A549 (cell line): Measurements from ENCODE around the gene SNORC. TPM values are rescaled to one million over a fixed set of nuclear protein-coding genes. Genes with fewer than 3 reads are reported as not detected.

ENCODE experiments used
- ATAC-seq, 2 experiments: fragments of 200-7000 bp in 1 of 2; fragments of >200 bp in 1 of 2; cut with Nextera tagmentation in 1 of 2; cut with Tn5 transposase in 1 of 2; 3 replicates each; pipeline versions ENCODE4 v1.8.0 to v1.9.1; 2018 to 2020; ENCODE audit warnings: mild to moderate bottlenecking in 1 of 2, moderate library complexity in 1 of 2
- CTCF ChIA-PET: fragments of 300-600 bp; sonication (Branson Sonifier 250); formaldehyde crosslinking; extraction: SDS; loops from one replicate; lab custom pipeline; 2021; ENCODE audit warnings: antibody characterized with exemption, inconsistent platforms; lab: Yijun Ruan, JAX
- POLR2A ChIA-PET: fragments of 350-600 bp; formaldehyde crosslinking; extraction: SDS; loops from one replicate; lab custom pipeline; 2021; ENCODE audit warnings: antibody characterized with exemption, inconsistent platforms; lab: Yijun Ruan, JAX
- DNase-seq, 2 experiments: peaks; one replicate each; pipeline versions ENCODE4 v3.0.0 to v3.0.0-alpha.2; 2011 to 2016; ENCODE audit warnings: low read depth in 1 of 2, low spot score in 1 of 2
- FAIRE-seq: peaks from 2 replicates; lab custom pipeline; 2011; peaks lifted over from hg19 to GRCh38; lab: Jason Lieb, UNC
- H3K27ac ChIP-seq, 2 experiments: fragments of >200 bp; sonication (Bioruptor Twin); formaldehyde crosslinking; 3 replicates each; pipeline ENCODE4 v1.5.1; 2016 to 2017
- H3K4me1 ChIP-seq: fragments of >200 bp; sonication (Bioruptor Twin); formaldehyde crosslinking; 3 replicates; pipeline ENCODE4 v1.6.1; 2016
- H3K4me2 ChIP-seq: fragments of >200 bp; sonication (Bioruptor Twin); formaldehyde crosslinking; 3 replicates; pipeline ENCODE4 v1.6.1; 2016
- H3K4me3 ChIP-seq: fragments of >200 bp; sonication (Bioruptor Twin); formaldehyde crosslinking; 3 replicates; pipeline ENCODE4 v1.5.1; 2016
- H3K9me3 ChIP-seq: fragments of >200 bp; sonication (Bioruptor Twin); formaldehyde crosslinking; 3 replicates; pipeline ENCODE4 v1.6.1; 2016
- BCL3 ChIP-seq: fragments of >200 bp; sonication (Bioruptor Twin); formaldehyde crosslinking; IDR thresholded peaks from 3 replicates; pipeline ENCODE4 v1.6.1; 2016
- BHLHE40 ChIP-seq: IDR thresholded peaks from 2 replicates; pipeline ENCODE4 v1.6.1; 2012; ENCODE audit warnings: low read depth, low read length, inconsistent platforms
- CBX2 ChIP-seq: fragments of 200-600 bp; sonication (generic); IDR thresholded peaks from 2 replicates; pipeline ENCODE4 v1.6.1; 2016; ENCODE audit warnings: low read depth, mild to moderate bottlenecking, borderline replicate concordance
- CBX8 ChIP-seq: fragments of 200-600 bp; sonication (generic); IDR thresholded peaks from 2 replicates; pipeline ENCODE4 v1.6.1; 2016
- CTCF ChIP-seq: fragments of >200 bp; sonication (Bioruptor Twin); formaldehyde crosslinking; IDR thresholded peaks from 3 replicates; pipeline ENCODE4 v1.5.1; 2016
- EP300 ChIP-seq, 2 experiments: fragments of >200 bp; sonication (Bioruptor Twin); formaldehyde crosslinking; IDR thresholded peaks; 2 replicates in 1 of 2; 3 replicates in 1 of 2; pipeline ENCODE4 v1.6.1; 2016 to 2017
- ESRRA ChIP-seq: fragments of 150-350 bp; IDR thresholded peaks from 2 replicates; pipeline ENCODE4 v1.6.1; 2014; ENCODE audit warnings: mild to moderate bottlenecking, low read length, borderline replicate concordance
- FOSL2 ChIP-seq, 2 experiments: fragments of 450-650 bp in 1 of 2; fragments of >200 bp in 1 of 2; sonication (Bioruptor Twin) in 1 of 2; formaldehyde crosslinking; IDR thresholded peaks; 2 replicates each; pipeline versions ENCODE4 v1.5.0 to v1.6.1; 2016 to 2020; ENCODE audit warnings: mild to moderate bottlenecking in 1 of 2, moderate library complexity in 1 of 2
- HEYL ChIP-seq: fragments of 250-450 bp; sonication (Bioruptor Pico); IDR thresholded peaks from 2 replicates; pipeline ENCODE4 v1.8.0; 2021; ENCODE audit warnings: mild to moderate bottlenecking, moderate library complexity
- HMGXB4 ChIP-seq: fragments of 250-450 bp; sonication (Bioruptor Pico); IDR thresholded peaks from 2 replicates; pipeline ENCODE4 v1.5.0; 2021; ENCODE audit warnings: mild to moderate bottlenecking, moderate library complexity, borderline replicate concordance
- HOXB13 ChIP-seq: fragments of 250-450 bp; sonication (Bioruptor Pico); IDR thresholded peaks from 2 replicates; pipeline ENCODE4 v1.5.0; 2020; ENCODE audit warnings: low read depth, mild to moderate bottlenecking, moderate library complexity
- KDM1A ChIP-seq: fragments of 200-600 bp; sonication (generic); IDR thresholded peaks from 2 replicates; pipeline ENCODE4 v1.6.1; 2016; ENCODE audit warnings: low read depth, mild to moderate bottlenecking
- MAFK ChIP-seq: fragments of 450-650 bp; IDR thresholded peaks from 2 replicates; pipeline ENCODE4 v1.6.1; 2014; ENCODE audit not compliant: partially characterized antibody
- MAX ChIP-seq: IDR thresholded peaks from 2 replicates; pipeline ENCODE4 v1.6.1; 2012
- MAZ ChIP-seq: fragments of 150-350 bp; IDR thresholded peaks from 2 replicates; pipeline ENCODE4 v1.6.1; 2014; ENCODE audit warnings: antibody characterized with exemption, low read depth, low read length, borderline replicate concordance
- PBX3 ChIP-seq: IDR thresholded peaks from 2 replicates; pipeline ENCODE4 v1.6.1; 2012
- PHF8 ChIP-seq: fragments of 200-600 bp; sonication (generic); IDR thresholded peaks from 2 replicates; pipeline ENCODE4 v1.6.1; 2016; ENCODE audit warnings: low read depth, mild to moderate bottlenecking, antibody characterized with exemption, moderate library complexity, borderline replicate concordance
- POLR2A ChIP-seq: IDR thresholded peaks from 2 replicates; pipeline ENCODE4 v1.6.1; 2012; ENCODE audit warnings: mild to moderate bottlenecking, low read length
- RCOR1 ChIP-seq: fragments of 150-350 bp; IDR thresholded peaks from 2 replicates; pipeline ENCODE4 v1.6.1; 2014; ENCODE audit warnings: antibody characterized with exemption, low read length, low read depth
- RFX5 ChIP-seq: fragments of 450-650 bp; IDR thresholded peaks from 2 replicates; pipeline ENCODE4 v1.7.1; 2014; ENCODE audit warnings: antibody characterized with exemption, mild to moderate bottlenecking, moderate library complexity
- RNF2 ChIP-seq: fragments of 200-600 bp; sonication (generic); IDR thresholded peaks from 2 replicates; pipeline ENCODE4 v1.6.1; 2016; ENCODE audit warnings: low read depth, mild to moderate bottlenecking, antibody characterized with exemption, moderate library complexity, borderline replicate concordance
- TFCP2L1 ChIP-seq: fragments of 250-450 bp; sonication (Bioruptor Pico); IDR thresholded peaks from 2 replicates; pipeline ENCODE4 v1.5.0; 2021; ENCODE audit warnings: mild to moderate bottlenecking
- ZFP36 ChIP-seq: fragments of 450-650 bp; IDR thresholded peaks from 2 replicates; pipeline ENCODE4 v1.6.1; 2014; ENCODE audit warnings: borderline replicate concordance; ENCODE audit not compliant: partially characterized antibody
- WGBS: methylation state at CpG from one replicate; pipeline ENCODE4 v1.1.6; 2017; ENCODE audit errors: missing lambda C conversion rate; 5-methylcytosine and 5-hydroxymethylcytosine counted together
- polyA plus RNA-seq, 4 experiments: library from polyadenylated mRNA; depleted of rRNA in 3 of 4; stranded (reverse); fragments of >200 nt; fragmentation: RNase III in 1 of 4; extraction: RNeasy Plus Mini Kit Qiagen cat#74134 plus additional on column Dnase treatment in 1 of 4; gene quantifications; 2 replicates in 3 of 4; 3 replicates in 1 of 4; pipeline ENCODE4 v1.2.3, GENCODE V29; 2011 to 2017

Gene SNORC
- polyA plus RNA-seq, 2 of the 4 experiments (the other 2 are of a cell fraction): 8.4 to 9.1 TPM

- ChIA-PET CTCF (interaction anchor here (0.9 to 2.4 kb wide), 6 partner anchors 11 to 354 kb away, joined by 3 to 10 read pairs (median 4); partner anchors contain the start of gene ATG16L1), POLR2A (no interaction called here)
- no peak overlapping the region for H3K4me2 ChIP-seq
- 0 out of 6 replicates have a peak overlapping the region, but pooled peaks of 1 of the 2 experiments have one; percentile 26 for H3K27ac ChIP-seq
- 92% methylated on average over 21 of the region's 24 CpGs for WGBS
- no peak overlapping the region for H3K4me3 ChIP-seq
- ATAC-seq (no peak), FAIRE-seq (no peak), DNase-seq (no peak)
- no peaks in the 10 kb centered on the region for H3K9me3 ChIP-seq
- TF ChIP-seq RNF2 (no peak), KDM1A (no peak), PHF8 (no peak), RCOR1 (no peak), PBX3 (no peak), CBX2 (no peak), HEYL (no peak), CBX8 (no peak), BHLHE40 (no peak), ESRRA (no peak), ZFP36 (no peak)
- H3K4me1 ChIP-seq: peaks cover 18% of the 10 kb centered on the region
Observed at GRCh38 chr2:232897598-232898408, 27.7 kb downstream of the SNORC start.

- Histone ChIP-seq H3K4me1 (peaks cover 23% of the 10 kb centered on the region), H3K4me2 (no peak overlapping the region), H3K4me3 (no peak overlapping the region), H3K9me3 (no peaks in the 10 kb centered on the region), H3K27ac (0 out of 6 replicates have a peak overlapping the region, but pooled peaks of 1 of the 2 experiments have one; percentile 51)
- ATAC-seq: no peak
- ChIA-PET CTCF (interaction anchor here (0.5 to 2.4 kb wide), 4 partner anchors 12 to 652 kb away, joined by 3 to 10 read pairs (median 4); no protein-coding TSS in a partner anchor), POLR2A (no interaction called here)
- TF ChIP-seq MAFK (no peak), HEYL (no peak), HMGXB4 (CRISPR knock-in tag) (no peak), MAZ (no peak), PBX3 (no peak), HOXB13 (no peak), MAX (no peak), FOSL2 (IDR thresholded peaks at IDR 0.05) (no peak), FOSL2 (CRISPR knock-in tag; IDR thresholded peaks at IDR 0.05) (no peak), EP300 (IDR thresholded peaks at IDR 0.05) (no peak), POLR2A (no peak), RFX5 (no peak), KDM1A (no peak), BCL3 (no peak), CTCF (no peak), TFCP2L1 (CRISPR knock-in tag) (no peak)
- FAIRE-seq: no peak
- WGBS: 87% methylated on average over 18 of the region's 18 CpGs
- DNase-seq: peak in 1 of 2 experiments; percentile 37
Observed at GRCh38 chr2:232898592-232899543, 28.8 kb downstream of the SNORC start.
